ENCODE results near the gene SOX10.

The SOX10 gene

GRCh38 chr22:38016182-38017151 lies 32.1 kb upstream of the SOX10 start:
- DNase-seq: no peak

- no peak for DNase-seq
These were observed 29.7 kb upstream of the SOX10 start for GRCh38 chr22:38014083-38014482.

GRCh38 chr22:38012604-38013072 lies 28.3 kb upstream of the SOX10 start:
- DNase-seq: no peak

- no peak for DNase-seq
These were observed 24.8 kb upstream of the SOX10 start for GRCh38 chr22:38009000-38009806.

- no peak for DNase-seq
These were observed 23.1 kb upstream of the SOX10 start for GRCh38 chr22:38007330-38007902.

GRCh38 chr22:38006906-38007305 lies 22.6 kb upstream of the SOX10 start:
- DNase-seq: no peak

- no peak for DNase-seq
These were observed 21.6 kb upstream of the SOX10 start for GRCh38 chr22:38005943-38006342.

GRCh38 chr22:37999640-38000272 lies 15.4 kb upstream of the SOX10 start:
- DNase-seq: no peak

- no peak for DNase-seq
These were observed 14.9 kb upstream of the SOX10 start for GRCh38 chr22:37999236-37999635.

- DNase-seq: no peak
These were observed 14.2 kb upstream of the SOX10 start for GRCh38 chr22:37998543-37998942.

GRCh38 chr22:37996515-37997246 lies 12.3 kb upstream of the SOX10 start:
- DNase-seq: no peak

- no peak for DNase-seq
These were observed 11.7 kb upstream of the SOX10 start for GRCh38 chr22:37996079-37996478.

GRCh38 chr22:37995460-37995859 lies 11.1 kb upstream of the SOX10 start:
- no peak for DNase-seq

GRCh38 chr22:37994982-37995381 lies 10.6 kb upstream of the SOX10 start:
- DNase-seq: no peak

- DNase-seq: no peak
These were observed 9.7 kb upstream of the SOX10 start for GRCh38 chr22:37994049-37994448.

GRCh38 chr22:37991731-37992442 lies 7.5 kb upstream of the SOX10 start:
- DNase-seq: no peak

GRCh38 chr22:37990862-37991261 lies 6.5 kb upstream of the SOX10 start:
- no peak for DNase-seq

- DNase-seq: no peak
These were observed 5.9 kb upstream of the SOX10 start for GRCh38 chr22:37990301-37990700.

- DNase-seq: no peak
These were observed 5.0 kb upstream of the SOX10 start for GRCh38 chr22:37989146-37990045.

- DNase-seq: no peak
These were observed 2.0 kb upstream of the SOX10 start for GRCh38 chr22:37986371-37986770.

All from AML-193 (cell line).